ENCODE results near the gene GLMN.
"Not testable (repeated sequence)": the region's sequence is repeated elsewhere in the genome, so short reads cannot be mapped to it uniquely, and the experiment has no call there.

Gene GLMN

DNA sequence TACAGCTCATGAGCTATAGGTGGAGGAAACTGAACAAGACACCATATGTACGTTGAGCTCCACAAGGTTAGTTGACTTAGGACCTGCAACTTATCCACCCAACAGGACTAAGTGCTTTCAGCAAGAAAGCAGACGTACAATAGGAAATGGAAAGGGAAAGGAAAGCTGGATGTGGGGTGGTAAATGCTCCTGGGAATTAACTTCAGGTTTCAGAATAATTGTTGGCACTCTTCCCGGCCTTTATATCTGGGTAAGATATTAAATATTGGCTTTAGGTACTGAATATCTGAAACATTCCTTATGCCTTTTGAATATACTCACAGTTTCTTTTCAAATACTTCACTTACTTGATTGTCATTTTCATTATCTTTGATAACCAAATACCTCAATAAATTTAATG is 36.3 kb downstream of the GLMN start:
- DNase-seq (no peak), ATAC-seq (no peak)
- H3K27ac Mint-ChIP-seq: no peak overlapping the region
- H3K27me3 Mint-ChIP-seq: no peaks in the 10 kb centered on the region
- no peaks in the 10 kb centered on the region for H3K4me1 Mint-ChIP-seq
- no peaks in the 10 kb centered on the region for H3K9me3 Mint-ChIP-seq
- H3K4me3 Mint-ChIP-seq: no peak overlapping the region
- H3K36me3 Mint-ChIP-seq (ENCODE audit: low read depth): peaks cover 69% of the 10 kb centered on the region

DNA sequence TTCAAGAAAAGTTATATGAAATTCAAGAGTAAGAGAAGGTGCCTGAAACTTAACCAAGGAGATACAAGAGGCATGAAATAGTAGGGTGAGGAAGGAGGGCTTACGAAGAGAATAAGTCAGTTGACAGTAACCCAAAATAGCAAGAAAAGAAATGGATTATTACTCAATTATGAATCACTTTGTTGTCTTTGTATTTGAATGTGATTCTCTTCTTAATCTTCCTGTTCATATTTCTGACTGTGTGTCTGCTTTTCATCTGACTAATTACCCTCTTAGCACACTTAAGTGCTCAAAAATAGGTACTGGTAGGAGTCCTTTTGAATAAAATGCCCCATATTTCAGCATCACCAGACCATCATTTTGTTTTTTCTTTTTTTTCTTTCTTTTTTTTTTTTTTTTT is 39.4 kb downstream of the GLMN start:
- Mint-ChIP-seq H3K4me3 (no peak overlapping the region), H3K4me1 (no peaks in the 10 kb centered on the region), H3K27ac (no peak overlapping the region), H3K9me3 (peaks cover 10% of the 10 kb centered on the region), H3K36me3 (ENCODE audit: low read depth) (peaks cover 86% of the 10 kb centered on the region), H3K27me3 (no peaks in the 10 kb centered on the region)
- ATAC-seq (no peak), DNase-seq (no peak)

DNA sequence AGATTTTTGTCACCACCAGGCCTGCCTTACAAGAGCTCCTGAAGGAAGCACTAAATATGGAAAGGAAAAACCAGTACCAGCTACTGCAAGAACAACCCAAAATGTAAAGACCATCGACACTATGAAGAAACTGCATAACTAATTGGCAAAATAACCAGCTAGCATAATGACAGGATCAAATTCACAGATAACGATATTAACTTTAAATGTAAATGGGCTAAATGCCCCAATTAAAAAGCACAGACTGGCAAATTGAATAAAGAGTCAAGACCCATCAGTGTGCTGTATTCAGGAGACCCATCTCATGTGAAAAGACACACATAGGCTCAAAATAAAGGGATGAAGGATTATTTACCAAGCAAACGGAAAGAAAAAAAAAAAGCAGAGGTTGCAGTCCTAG is 44.1 kb downstream of the GLMN start:
- H3K27ac Mint-ChIP-seq, ATAC-seq, H3K4me3 Mint-ChIP-seq, H3K27me3 Mint-ChIP-seq, H3K4me1 Mint-ChIP-seq, DNase-seq: not testable (repeated sequence)
- peaks cover 16% of the 10 kb centered on the region for H3K9me3 Mint-ChIP-seq
- peaks cover 75% of the 10 kb centered on the region for H3K36me3 Mint-ChIP-seq (ENCODE audit: low read depth)

DNA sequence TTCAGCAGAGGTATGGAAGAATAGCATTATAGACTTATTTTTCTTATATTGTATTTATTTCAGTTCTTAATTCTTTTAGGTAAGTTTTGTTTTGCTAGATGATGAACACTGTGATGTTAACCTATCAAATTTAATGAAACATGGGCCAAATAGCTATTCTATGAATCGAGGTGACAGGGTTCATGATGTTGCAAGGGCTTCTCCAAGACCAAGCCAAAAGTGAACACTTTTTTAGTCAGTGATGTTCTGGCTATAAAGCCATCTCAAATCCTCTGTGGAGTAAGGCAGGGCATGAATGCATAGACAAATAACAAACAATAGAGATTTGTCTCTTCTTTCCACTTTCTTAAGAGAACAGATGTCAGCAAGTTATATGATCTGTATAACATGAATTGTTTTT is 54.4 kb downstream of the GLMN start:
- Mint-ChIP-seq H3K36me3 (ENCODE audit: low read depth) (peaks cover 8% of the 10 kb centered on the region), H3K27ac (no peak overlapping the region), H3K27me3 (no peaks in the 10 kb centered on the region), H3K9me3 (no peaks in the 10 kb centered on the region), H3K4me1 (no peaks in the 10 kb centered on the region), H3K4me3 (no peak overlapping the region)
- no peak for DNase-seq
- no peak for ATAC-seq

DNA sequence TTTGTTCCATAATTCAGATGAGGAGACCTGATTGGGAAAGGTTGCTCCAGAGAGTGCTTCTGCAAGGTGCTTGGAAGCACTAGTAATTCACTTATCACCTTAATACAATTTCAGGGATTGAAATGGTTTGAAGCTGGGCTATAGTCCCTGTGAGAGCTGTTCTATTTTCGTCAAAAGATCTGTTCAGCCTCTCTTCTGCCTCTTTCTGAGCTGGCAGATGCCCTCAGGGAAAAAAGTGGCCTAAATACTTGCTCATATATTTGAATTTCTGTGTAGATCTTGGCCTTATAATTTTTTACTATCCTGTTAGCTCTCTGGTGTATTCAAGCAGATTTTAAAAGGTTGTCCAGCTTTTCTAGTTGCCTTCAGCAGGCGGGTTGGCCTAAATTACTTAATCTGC is 58.8 kb downstream of the GLMN start:
- Mint-ChIP-seq H3K27ac (no peak overlapping the region), H3K9me3 (no peaks in the 10 kb centered on the region), H3K36me3 (ENCODE audit: low read depth) (no peaks in the 10 kb centered on the region), H3K27me3 (peaks cover 7% of the 10 kb centered on the region), H3K4me3 (no peak overlapping the region), H3K4me1 (no peaks in the 10 kb centered on the region)
- ATAC-seq: no peak
- no peak for DNase-seq

DNA sequence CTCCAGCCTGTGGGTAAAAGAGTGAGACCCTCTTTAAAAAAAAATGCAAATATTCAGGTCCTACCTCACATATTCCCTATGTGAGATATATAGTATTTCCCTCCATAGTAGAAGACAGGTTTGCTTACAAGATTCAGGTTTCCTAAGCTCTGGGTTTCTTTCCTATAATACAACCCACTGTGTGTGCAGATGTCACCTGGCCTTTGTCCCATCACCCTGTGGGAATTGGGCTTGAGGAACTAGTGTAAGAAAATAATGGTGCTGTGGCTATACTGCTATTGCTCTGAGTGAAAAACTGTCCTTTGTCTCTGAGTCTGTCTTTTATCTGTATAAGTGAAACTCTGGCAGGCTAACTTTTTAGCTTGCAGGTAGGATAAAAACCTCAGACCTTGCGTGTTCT is 68.1 kb downstream of the GLMN start:
- no peak overlapping the region for H3K27ac Mint-ChIP-seq
- no peaks in the 10 kb centered on the region for H3K4me1 Mint-ChIP-seq
- no peaks in the 10 kb centered on the region for H3K9me3 Mint-ChIP-seq
- peaks cover 5% of the 10 kb centered on the region for H3K27me3 Mint-ChIP-seq
- DNase-seq (no peak), ATAC-seq (no peak)
- H3K36me3 Mint-ChIP-seq (ENCODE audit: low read depth): no peaks in the 10 kb centered on the region
- H3K4me3 Mint-ChIP-seq: no peak overlapping the region

DNA sequence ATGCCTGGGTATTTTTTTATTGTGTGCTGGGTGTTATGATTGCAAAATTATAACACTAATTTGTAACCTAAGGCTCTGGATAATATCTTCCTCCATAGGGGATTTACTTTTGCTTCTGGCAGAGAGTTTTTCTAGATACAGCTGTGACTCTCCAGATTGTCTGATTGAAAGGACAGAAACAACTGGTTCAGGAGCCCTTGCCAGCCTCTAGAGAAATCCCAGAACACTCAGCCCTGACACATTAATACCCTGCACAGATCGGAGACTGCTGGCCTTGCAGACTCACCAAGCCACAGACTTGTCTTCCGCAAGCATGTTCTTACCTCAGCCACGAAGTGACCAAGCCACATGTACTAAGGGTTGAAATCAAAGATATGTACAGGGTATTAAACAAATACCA is 70.4 kb downstream of the GLMN start:
- no peak for ATAC-seq
- H3K27ac Mint-ChIP-seq: no peak overlapping the region
- no peak overlapping the region for H3K4me3 Mint-ChIP-seq
- peaks cover 2% of the 10 kb centered on the region for H3K27me3 Mint-ChIP-seq
- H3K36me3 Mint-ChIP-seq (ENCODE audit: low read depth): no peaks in the 10 kb centered on the region
- H3K9me3 Mint-ChIP-seq: no peaks in the 10 kb centered on the region
- no peak for DNase-seq
- H3K4me1 Mint-ChIP-seq: no peaks in the 10 kb centered on the region

DNA sequence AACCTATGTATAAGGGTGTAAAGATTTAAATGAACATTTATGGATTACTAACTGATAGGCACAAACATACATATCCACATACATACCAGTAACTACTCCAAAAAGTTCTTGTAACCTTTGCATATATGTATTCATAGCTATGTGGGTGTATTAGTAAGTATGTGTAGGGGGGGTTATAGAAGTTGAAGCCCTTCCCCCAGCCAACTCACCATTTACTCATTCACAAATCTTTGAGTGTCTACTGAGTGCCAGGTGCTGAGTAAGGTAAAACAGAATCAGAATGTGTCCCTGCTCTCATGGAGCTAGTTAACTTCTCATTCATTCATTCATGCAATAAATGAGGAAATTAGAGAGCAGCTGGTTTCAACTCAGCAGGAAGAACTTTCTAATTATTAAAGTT is 79.8 kb downstream of the GLMN start:
- H3K9me3 Mint-ChIP-seq: no peaks in the 10 kb centered on the region
- H3K4me1 Mint-ChIP-seq: no peaks in the 10 kb centered on the region
- H3K4me3 Mint-ChIP-seq: no peak overlapping the region
- no peak overlapping the region for H3K27ac Mint-ChIP-seq
- peaks cover 2% of the 10 kb centered on the region for H3K27me3 Mint-ChIP-seq
- no peak for DNase-seq
- ATAC-seq: no peak
- no peaks in the 10 kb centered on the region for H3K36me3 Mint-ChIP-seq (ENCODE audit: low read depth)

DNA sequence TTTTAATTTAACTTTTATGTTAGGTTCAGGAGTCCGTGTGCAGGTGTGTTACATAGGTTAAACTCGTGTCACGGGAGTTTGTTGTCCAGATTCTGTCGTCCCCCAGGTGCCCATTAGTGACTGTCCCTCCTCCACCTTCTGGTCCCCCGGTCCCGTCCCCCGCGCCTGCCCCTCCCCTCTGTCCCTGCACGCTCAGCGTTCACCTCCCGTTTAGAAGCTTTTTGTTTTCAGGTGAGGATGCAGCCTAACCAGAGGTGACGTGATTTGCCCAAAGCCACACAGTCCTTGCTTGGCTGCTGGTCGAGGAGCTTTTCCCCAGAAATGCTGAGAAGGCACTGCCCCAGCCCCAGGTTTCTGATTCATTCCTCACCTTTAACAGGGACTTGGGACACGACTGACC is 80.2 kb downstream of the GLMN start:
- no peak for DNase-seq
- no peaks in the 10 kb centered on the region for H3K9me3 Mint-ChIP-seq
- no peak overlapping the region for H3K27ac Mint-ChIP-seq
- H3K27me3 Mint-ChIP-seq: peaks cover 2% of the 10 kb centered on the region
- H3K36me3 Mint-ChIP-seq (ENCODE audit: low read depth): no peaks in the 10 kb centered on the region
- ATAC-seq: no peak
- H3K4me1 Mint-ChIP-seq: no peaks in the 10 kb centered on the region
- H3K4me3 Mint-ChIP-seq: no peak overlapping the region

DNA sequence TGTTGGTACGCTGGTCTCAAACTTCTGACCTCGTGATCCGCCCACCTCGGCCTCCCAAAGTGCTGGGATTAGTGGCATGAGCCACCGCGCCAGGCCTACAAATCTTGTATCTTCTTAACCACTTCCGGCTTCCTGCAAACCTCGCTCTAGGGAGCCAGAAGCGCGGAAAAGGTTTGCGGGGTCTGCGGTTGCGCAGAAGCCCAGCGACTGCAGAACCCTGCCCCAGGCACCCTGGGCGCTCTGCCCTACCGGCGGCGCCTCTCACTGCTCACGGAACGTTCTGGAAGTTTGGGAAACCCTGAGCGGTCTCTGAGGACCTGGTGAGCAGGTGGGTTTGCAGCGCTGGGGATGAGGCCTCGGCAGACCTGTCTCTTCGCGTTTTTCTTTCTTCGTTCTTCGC is 81.1 kb downstream of the GLMN start, which contains the start of gene C1orf146:
Gene C1orf146 (plus strand): TSS at position 195 of the 400 bp plus-strand sequence. CDS start 13,506 bp downstream, outside the sequence.
- H3K4me1 Mint-ChIP-seq: no peaks in the 10 kb centered on the region
- no peaks in the 10 kb centered on the region for H3K9me3 Mint-ChIP-seq
- DNase-seq (no peak), ATAC-seq (no peak)
- H3K27me3 Mint-ChIP-seq: peaks cover 2% of the 10 kb centered on the region
- H3K4me3 Mint-ChIP-seq: no peak within 1 kb of the TSS
- no peaks in the 10 kb centered on the region for H3K36me3 Mint-ChIP-seq (ENCODE audit: low read depth)
- no peak within 1 kb of the TSS for H3K27ac Mint-ChIP-seq

DNA sequence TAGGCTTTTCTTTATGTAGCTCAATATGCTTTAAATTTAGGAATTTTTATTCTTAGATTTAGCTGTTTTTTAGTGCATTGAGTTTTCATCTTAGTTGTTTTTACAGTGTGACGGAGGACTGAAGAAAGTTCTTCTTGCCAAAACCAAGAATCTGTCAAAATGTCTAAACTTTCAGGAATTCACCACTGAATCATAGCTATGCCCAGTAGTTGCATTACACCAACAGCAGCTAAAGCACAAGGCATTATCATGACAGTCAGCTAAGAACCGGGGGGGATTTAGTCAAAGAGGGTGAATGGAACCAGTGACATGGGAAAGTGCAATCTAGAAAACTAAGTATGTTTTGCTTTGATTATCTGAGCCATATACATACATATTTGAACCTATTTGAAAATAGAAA is 87.6 kb downstream of the GLMN start:
- Mint-ChIP-seq H3K27ac (no peak overlapping the region), H3K9me3 (no peaks in the 10 kb centered on the region), H3K36me3 (ENCODE audit: low read depth) (no peaks in the 10 kb centered on the region), H3K27me3 (no peaks in the 10 kb centered on the region), H3K4me1 (peaks cover 6% of the 10 kb centered on the region), H3K4me3 (no peak overlapping the region)
- DNase-seq (no peak), ATAC-seq (no peak)

DNA sequence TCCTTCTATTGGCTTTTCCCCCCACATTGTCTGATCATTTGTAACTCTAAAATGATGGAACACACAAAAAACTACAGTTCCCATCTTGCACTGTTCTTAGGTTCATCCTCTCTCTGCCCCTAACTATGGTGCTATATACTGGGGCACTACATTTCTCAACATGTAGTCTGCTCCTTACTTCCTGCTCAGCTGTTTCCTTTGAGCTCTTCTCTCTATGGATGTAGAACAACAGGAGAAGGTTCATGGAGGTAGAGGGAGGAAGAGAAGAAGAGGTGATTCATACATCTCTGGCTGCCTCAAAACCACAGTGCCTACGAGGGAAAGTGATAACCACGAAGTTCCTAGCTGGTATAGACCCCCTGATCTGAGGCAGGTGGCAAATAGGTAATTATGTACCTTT is 88.1 kb downstream of the GLMN start:
- Mint-ChIP-seq H3K4me1 (peaks cover 6% of the 10 kb centered on the region), H3K9me3 (peaks cover 4% of the 10 kb centered on the region), H3K4me3 (no peak overlapping the region), H3K27me3 (no peaks in the 10 kb centered on the region), H3K36me3 (ENCODE audit: low read depth) (no peaks in the 10 kb centered on the region), H3K27ac (no peak overlapping the region)
- ATAC-seq: no peak
- no peak for DNase-seq

DNA sequence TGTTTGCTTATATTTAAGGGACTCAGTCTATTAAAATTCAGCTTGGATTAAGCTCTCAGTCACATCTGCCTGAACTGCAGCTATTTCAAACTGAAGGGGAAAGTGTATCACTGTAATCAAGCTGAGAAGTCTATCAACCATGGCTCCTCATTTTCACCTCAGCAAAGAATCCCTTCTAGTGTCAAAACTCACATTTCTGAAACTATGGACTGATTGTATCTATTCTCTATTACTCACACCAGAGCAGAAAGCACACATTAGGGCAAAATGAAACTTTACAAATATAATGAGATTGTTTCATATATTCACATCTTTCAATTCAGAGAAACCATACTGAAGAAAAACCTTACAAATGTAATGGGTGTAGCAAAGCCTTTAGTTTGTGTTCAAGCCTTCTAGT is 95.7 kb downstream of the GLMN start:
- Mint-ChIP-seq H3K4me3 (no peak overlapping the region), H3K9me3 (peaks cover 11% of the 10 kb centered on the region), H3K27me3 (no peaks in the 10 kb centered on the region), H3K36me3 (ENCODE audit: low read depth) (no peaks in the 10 kb centered on the region), H3K4me1 (peaks cover 12% of the 10 kb centered on the region), H3K27ac (no peak overlapping the region)
- ATAC-seq (no peak), DNase-seq (no peak)

DNA sequence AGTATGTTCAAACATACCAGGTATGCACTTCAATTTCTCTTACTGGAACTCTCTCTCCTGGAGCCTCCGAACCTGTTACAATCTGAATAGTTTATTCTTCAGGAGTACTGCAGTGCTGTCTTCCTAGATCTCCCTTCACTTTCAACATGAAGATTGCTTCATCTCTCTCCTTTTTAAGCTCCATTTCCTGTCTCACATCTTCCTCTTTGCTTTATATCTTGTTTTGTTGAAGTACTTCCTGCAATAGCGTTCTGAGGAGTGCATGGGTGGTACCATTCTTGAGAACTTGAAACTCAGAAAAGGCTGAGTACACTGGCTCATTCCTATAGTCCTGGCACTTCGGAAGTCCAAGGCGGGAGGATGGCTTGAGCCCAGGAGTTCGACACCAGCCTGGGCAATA is 96.8 kb downstream of the GLMN start:
- Mint-ChIP-seq H3K9me3 (peaks cover 11% of the 10 kb centered on the region), H3K27ac (no peak overlapping the region), H3K4me1 (peaks cover 13% of the 10 kb centered on the region), H3K4me3 (no peak overlapping the region), H3K27me3 (no peaks in the 10 kb centered on the region), H3K36me3 (ENCODE audit: low read depth) (no peaks in the 10 kb centered on the region)
- ATAC-seq (no peak), DNase-seq (no peak)
